ENCODE data around the gene MYH9.
"Not testable (repeated sequence)": the region's sequence is repeated elsewhere in the genome, so short reads cannot be mapped to it uniquely, and the experiment has no call there.

MYH9 gene

DNA sequence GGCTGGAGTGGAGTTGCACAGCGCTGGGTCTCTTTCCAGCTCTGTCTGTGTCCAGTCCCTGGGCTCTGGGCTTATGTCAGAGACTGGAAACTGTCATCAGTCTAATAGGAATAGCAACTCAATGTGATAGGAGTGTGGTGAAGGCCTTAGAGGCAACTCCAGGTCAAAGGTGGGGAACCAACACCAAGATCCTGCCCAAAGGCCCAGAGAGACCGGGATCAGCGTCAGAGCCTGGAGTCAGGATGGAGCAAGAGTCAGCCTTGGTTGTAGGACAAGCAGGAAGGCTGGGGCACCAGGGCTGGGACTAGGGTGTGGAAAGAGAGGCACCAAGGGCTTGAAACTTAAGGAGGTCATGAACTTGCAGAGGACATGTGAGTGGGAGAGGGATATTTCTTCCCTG is 125.5 kb downstream of the MYH9 start:
- DNase-seq, result not testable (repeated sequence)

DNA sequence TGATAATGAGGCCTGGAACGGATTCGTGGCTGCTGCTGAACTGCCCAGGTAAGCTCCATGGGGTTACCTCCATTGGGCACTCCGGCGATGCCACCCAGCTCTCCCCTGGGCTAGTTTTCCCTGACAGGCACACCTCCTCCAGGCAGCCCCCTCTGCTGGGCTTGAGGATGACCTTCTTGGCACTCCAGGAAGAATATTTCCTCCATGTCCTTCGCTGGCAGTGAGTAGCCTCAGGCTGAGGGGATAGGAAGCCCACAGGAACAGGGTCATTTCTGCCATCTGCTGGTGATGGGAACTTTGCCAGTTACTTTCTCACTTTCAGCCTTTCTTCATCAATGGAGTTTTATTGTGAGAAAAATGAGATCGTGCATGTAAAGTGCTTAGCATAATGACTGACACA is 126.1 kb downstream of the MYH9 start:
- not testable (repeated sequence) for DNase-seq

DNA sequence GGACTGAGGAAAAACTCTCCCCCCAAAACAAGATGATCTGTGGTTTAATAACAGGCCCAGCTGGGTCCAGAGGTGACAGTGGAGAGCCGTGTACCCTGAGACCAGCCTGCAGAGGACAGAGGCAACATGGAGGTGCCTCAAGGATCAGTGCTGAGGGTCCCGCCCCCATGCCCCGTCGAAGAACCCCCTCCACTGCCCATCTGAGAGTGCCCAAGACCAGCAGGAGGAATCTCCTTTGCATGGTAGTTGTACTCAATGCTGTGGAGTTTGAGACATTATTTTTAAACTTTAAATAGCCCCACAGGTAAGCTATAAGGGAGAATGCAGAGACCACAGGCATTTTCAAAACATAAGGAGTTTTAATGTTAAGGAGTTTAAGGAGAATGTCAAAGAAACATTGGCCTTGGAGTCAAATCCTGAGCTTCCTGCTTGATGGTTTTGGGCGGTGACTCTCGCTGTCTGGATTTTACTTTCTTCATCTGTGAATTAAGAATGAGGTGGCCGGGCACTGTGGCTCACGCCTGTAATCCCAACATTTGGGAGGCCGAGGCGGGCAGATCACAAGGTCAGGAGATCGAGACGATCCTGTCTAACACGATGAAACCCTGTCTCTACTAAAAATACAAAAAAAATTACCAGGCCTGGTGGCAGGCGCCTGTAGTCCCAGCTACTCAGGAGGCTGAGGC is 128.0 kb downstream of the MYH9 start:
- no peak for DNase-seq

DNA sequence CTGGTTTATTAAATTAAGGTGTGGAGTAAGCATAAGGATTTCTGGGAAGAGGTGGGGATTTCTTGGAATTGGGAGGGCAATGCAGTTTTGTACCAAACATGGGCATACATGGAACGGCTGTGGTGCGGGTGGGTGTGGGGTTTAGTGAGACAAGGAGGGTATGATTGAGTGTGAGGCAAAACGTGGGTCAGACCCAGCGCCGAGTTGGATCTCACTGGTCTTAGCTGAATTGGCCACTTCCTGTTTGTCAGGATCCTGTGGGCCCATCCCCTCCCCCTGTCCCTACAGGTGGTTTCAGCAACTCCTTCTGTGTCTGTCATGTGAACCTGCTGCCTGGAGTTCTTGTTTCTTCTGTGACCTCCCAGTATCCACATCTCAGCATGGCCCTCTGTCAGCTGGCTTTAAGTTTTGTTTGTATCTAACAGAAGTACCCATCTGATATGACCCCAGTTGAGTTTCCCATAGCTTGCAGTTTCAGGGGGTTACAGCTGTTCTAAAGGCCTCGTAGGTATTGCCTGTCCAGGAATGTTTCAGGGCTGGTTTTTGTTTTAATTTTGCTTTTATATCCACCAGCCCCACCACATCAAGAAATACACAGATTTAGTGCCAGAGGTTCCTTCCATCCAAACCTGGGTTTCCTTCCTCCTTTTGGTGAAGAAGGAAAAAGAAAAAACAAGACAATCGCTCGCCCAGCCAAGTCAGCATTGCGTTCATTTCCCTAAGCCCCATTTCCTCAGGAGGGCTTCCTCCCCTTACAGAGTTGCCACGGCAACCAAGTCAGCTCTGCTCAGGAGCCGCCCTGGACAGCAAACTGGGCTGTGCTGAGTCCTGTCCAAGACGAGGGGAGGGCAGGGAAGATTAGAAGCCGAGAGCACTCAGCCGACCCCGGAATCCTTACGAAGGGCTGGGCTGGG is 128.8 kb downstream of the MYH9 start:
- peak; percentile 36 for DNase-seq

DNA sequence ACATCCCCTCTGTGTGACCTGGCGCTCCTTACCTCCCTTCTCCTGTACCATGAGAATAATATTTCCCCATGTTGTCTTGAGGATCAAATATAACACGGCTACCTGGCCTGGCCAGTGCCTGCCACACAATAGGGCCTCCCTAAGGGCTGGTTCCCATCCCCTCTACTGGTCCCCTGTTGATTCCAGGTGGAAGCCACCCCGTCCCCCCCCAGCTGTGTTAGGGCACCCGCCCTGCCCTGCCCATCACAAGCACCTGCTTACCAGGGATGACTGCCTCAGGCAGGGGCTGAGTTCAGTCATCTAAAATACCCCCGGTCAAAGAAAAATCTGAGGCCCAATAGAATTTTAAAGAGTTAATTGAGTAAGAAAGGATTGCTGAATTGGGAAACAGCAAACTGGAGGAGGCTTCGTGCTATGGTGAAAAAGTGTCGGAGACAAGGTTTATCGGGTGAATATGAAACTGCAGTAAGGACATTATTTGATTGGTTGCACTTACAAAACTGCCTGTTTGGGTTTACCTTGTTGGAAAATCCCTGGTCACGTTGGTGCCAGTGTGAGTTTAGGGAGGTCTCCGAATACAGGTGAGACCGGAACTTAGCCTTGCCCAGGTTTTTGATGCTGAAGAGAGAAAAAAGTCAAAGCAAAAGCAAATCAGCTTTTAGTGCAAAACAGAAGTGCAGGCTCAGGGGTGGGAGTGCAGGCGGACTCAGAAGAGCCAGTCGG is 129.7 kb downstream of the MYH9 start:
- no peak for DNase-seq

DNA sequence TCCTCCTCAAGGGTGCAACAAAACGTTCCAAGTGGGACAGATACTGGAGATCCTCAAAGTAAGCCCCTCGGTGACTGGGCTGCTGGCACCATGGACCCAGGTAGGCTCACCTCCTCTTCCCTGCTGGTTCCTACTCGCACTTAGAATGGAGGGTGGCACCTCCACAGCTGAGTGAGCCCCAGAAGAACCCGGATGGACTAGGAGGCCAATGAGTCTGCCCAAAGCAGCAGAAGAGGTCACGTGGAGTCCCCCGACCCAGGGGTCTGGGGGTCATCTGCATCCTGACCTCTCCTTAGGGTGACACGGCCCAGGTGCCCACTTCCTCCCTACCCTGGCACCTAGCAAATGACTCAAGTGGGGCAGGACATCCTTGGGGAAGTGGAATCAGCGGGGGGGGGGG is 130.5 kb downstream of the MYH9 start:
- DNase-seq, result no peak

DNA sequence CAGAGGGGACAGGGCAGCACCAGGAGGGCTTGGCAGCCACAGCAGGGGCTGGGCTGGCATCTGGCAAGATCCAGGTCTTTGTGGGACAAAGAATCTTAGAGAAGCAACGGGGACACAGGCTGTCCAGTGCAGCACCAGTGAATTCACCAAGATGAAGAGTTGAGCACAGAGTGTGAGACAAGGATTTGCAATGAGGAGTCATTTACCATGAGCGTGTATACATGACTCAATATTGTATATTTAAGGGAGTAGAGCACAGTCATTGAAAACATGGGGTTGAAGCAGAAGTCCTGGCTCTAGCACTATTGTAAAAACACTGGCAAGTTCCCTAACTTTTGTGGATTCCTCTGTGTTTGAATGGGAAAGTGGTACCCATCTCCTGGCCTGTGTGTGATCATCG is 131.3 kb downstream of the MYH9 start:
- DNase-seq, result no peak

DNA sequence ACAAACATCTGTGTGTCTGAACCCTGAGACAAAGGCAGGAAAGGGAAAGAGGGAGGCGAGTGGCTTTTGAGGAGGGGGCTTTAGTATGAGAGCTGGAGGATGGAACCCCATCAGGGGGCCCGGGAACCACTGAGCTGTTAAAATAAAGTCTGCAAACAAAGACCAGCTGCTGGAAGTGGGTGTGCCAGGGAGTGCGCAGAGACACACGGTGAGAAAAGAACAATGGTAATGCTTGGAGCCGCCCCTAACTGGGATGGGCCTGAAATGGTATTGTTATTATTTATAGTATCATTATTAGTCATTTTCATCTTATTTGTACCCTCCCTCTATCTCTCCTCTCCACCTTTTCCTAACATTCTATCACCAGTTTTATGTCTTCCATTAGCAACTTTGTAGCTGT is 132.2 kb downstream of the MYH9 start:
- DNase-seq, result not testable (repeated sequence)

DNA sequence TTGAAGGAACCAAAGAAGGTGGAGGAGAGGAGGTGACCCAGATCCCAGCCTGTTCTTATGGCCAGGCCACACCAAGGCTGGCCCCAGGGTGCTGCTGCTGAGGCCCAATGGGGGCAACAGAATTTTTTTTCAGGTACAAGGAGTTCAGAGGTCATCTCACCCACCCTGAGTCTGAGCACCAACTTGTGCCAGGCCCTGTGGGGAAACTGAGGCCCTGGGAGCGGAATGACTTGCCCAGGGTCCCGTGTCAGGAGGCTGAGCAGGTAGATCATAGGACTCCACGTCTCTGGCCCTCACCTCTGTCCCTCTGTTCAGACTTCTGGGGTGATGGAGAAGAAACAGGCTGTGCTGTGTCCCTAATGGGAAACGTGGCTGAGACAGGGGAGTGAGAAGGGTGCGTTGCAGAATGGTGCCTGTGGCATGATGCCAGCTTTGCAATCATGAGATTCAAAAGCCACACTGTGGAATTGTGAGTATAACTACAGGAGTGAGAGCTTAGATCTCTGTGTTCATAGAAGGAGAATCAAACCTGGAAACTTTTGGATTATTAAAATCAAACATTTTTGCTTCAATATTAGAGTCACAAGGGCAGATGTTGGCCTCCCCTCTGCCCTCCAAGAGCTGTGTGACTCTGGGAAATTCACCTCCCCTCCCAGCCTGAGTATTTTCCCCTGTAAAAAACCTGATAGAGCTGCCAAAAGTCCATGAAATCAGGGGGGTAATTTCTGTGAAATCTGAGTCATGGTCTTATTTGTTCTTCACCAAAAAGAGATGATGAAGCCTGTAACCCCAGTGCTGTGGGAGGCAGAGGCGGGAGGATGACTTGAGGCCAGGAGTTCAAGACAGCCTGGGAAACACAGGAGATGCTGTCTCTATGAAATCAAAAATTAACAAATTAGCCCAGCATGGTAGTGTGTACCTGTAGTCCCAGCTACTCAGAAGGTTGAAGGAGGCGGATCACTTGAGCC is 134.0 kb downstream of the MYH9 start:
- peak; percentile 33 for DNase-seq

DNA sequence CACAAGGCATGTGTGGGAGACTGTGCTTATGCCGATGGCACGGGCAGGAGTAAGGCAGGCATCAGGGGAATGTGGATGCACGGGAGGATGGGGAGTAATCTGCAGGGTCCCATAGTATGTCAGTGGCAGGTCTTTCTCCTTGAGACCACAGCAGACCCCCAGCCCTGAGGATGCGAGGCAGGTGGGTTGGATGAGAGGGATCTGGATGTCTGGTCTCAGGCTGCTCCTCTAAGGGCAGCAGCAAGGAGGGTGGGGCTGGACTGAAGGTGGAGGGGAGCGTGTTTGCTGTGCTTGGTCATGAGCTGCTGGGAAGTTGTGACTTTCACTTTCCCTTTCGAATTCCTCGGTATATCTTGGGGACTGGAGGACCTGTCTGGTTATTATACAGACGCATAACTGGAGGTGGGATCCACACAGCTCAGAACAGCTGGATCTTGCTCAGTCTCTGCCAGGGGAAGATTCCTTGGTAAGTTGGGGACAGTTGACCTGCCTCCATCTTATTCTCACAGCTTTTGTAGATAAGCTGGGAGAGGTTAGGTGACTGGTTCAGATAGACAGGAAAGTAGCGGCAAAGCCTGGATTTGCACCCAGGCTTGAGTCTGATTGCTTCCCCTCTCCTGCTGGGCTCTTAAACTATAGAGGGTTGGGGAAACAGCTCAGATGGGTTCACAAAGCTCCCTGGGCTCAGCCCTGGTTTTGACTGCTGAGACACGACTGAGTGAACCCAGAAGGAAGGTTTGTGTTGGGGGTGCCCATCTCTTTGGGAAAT is 134.8 kb downstream of the MYH9 start, which contains the start of gene APOL1:
Gene APOL1 (plus strand): TSS at position 380 of the 769 bp plus-strand sequence. CDS start 1,823 bp downstream, outside the sequence.
- DNase-seq, result peak; percentile 69

DNA sequence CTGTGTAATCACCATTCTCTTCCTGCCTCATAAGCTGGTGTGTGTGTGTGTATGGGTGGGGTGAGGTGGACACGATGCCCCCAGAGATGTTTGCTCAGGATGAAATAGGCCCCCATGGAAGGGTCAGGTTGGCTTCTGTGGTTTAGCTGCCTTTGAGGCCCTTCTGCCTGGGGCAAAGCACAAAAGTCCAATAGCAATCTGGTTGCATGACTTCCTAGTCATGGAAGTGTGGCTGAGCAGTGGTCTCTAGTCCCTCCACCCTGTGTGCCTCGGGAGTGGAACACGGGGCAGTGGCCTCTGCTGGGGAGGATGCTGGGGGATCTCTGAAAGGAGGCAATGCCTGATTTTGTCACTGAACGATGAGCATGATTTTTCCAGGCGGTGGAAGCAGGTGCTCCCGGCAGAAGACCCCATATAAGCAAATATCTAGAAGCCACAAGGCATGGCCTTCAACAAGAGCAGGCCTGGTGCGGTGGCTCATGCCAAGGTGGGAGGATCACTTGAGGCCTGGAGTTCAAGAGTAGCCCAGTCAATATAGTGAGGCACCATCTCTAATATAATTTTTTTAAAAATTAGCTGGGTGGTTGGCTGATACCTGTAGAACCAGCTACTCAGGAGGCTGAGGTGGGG is 135.7 kb downstream of the MYH9 start:
- DNase-seq, result not testable (repeated sequence)

DNA sequence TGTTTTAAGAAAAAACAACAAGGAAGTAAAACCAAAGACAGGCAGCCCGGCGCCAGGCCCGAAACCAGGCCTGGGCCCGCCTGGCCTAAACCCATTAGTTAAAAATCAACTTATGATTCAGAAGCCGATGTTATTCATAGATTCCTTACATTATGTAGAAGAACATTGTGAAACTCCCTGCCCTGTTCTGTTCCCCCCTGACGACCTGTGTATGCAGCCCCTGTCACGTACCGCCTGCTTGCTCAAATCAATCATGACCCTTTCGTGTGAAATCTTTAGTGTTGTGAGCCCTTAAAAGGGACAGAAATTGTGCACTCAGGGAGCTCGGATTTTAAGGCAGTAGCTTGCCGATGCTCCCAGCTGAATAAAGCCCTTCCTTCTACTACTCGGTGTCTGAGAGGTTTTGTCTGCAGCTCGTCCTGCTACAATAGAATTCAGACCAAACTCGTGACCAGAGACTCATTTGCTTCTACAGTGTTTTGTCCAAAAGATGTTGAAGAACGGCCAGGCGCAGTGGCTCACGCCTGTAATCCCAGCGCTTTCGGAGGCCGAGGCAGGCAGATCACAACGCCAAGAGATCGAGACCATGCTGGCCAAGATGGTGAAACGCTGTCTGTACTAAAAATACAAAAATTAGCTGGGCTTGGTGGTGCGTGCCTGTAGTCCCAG is 137.3 kb downstream of the MYH9 start:
- not testable (repeated sequence) for DNase-seq

DNA sequence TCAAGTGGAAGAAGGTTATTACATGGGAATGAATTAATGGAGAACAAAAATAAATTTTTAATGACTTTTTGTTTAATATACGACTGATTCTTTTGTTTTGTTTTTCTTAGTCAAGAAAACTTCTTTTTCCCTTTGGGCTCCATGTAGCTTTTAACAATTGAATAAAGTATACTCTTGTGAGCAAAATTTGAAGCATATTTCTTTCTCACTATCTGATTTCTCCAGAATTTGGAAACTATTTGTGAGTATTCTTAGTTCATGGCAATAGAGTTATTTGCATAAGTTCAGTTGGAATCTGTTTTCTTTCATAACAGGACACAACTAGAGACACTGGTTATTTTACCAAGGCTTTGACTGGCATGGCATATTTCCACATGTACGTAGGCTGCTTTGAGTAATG is 138.6 kb downstream of the MYH9 start:
- DNase-seq, result no peak

DNA sequence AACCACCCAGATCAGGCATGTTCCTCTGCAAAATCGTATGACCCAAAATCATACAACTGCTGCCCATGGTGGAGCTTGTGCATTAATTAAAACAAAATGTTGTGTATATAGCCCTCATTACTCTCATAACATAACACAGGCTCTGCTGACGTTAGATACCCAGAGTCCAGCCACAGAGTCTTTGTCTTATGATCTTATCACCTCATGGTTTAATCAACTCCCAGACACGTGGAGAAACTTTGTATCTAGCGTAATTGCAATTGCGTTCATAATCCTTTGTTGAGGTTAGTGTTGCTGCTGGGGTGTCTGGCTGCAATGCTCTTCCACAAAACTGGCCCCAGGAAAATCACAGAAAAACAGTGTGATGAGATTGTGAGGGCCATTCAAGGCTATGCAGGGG is 139.8 kb downstream of the MYH9 start:
- DNase-seq, result no peak

DNA sequence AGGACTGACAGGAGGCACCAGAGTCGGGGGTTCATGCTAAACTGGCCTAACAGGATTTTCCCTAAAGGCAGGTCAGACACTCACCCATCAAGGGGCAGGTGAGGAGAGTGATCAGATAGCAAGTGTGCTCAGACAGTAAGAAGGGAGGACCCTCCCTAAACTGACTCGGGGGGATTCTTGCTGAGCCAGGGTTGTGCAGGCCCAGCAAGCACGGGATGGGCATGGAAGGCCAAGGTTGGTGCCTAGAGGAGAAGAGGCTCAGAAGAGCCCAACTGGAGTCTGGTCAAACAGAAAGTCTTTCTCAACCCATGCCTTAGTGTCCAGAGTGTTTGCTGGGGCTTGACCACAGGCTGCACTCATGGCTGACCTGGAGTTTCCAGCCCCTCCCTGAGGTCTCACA is 141.0 kb downstream of the MYH9 start:
- DNase-seq, result no peak

DNA sequence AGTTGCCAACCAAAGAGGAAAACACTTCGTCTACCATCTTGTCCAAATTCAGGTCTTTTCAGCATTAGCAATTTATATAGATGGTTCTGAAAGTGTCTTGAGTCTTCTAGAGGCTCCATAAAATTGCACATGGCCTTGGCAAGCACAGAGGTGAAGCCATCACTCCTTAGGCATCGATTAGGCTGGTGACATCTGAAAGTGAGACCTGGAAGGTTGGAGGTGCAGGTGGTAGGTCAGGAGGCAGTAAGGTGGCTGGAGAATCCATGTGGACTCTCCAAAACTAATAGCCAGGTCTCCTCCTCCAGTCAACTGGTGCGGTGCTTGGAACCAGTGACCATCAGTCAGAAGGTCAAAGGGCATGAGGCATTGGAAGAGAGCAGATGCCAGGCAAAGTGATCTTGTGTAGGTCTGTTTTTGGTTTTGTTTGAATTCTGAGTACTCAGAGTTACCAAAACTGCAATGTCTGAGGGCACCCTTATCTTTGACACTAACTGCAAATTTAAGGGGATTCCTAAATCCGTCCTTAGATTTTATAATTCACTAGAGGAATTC is 141.9 kb downstream of the MYH9 start:
- DNase-seq, result no peak

DNA sequence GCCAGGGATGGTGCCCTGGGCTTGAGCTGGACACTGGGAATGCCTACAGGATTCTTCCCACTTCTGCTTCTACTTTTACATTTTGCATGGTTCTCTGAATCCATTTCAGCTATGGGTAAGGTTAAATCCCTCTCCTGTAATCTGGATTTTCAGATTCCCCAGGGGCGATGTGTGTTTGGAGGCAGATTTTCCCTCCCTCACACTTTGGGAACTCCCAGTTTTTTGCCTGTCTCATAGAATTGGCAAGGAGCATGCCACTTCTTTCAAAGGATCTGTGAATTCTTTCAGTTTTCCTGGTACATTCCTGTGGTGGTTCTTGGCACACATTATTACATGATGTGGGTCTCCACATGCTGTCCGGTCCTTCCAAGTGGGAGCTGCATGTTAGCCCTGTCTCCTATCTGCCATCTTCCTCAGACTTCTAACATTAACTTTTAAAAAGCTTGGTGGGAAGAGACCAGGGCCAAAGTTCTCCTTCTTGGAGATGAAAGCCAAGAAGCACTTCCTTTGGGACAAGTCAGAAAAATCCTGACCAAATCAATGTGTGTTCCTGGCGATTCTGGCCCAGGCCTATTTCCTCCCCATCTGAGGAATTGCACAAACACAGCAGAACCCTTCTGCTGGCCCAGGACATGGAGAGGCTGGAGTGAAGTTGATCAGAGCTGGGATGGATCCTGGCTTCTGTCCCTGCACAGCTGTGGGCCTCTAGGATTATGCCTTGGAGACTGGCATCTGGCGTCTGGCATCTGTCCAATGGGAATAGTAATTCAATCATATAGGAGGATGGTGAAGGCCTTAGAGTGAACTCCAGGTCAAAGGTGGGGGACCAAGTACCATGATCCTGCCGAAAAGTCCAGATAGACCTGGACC is 143.0 kb downstream of the MYH9 start:
- no peak for DNase-seq

DNA sequence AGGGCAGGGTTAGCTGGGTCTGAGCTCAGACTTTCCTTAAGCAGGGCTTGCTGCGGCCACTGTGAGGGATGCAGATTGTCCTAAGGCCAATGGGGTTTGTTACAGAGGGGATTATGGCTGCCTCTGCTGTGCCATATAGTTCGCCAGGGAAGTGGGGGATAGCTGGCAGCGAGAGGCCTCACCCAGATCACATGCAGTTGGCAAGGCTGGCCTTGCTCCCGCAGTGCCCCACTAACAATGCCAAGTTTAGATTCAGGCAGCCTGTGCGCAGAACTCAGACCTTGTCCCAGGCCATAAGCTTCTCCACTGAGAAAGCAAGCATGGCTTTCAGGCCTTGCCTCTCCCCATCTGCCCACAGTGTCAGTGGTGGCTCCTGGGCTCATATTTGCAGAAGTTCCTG is 143.8 kb downstream of the MYH9 start:
- DNase-seq, result no peak

Measured in CD4-positive, alpha-beta T cell treated with Interleukin-6 for 4 hours (primary cell).